Posterior vena cava (tissue), 2 donors: ENCODE results near the gene CARD8. TPM values are rescaled to one million over a fixed set of nuclear protein-coding genes. Genes with fewer than 3 reads are reported as not detected.
"Not testable (repeated sequence)": the region's sequence is repeated elsewhere in the genome, so short reads cannot be mapped to it uniquely, and the experiment has no call there.

Experiments
- DNase-seq: peaks from one replicate; pipeline ENCODE4 v3.0.0-alpha.2; 2020; ENCODE audit warnings: low spot score
- intact Hi-C, 2 donors: fragments of 100-400 bp; cut with DNase I; formaldehyde crosslinking; loops; one replicate each; pipeline versions ENCODE4 v1.14.1 to v1.14.2; 2022 to 2023
- total RNA-seq, 2 donors: library from RNA; stranded (reverse); fragmentation: NEBNext Ultra II Directional; extraction: Animal tissue kit (Norgen Biotek cat#: 25700); gene quantifications; one replicate each; pipeline ENCODE4 v1.2.1, GENCODE V29; 2021
- donor health status: DM: yes; HTN: yes; CAD: no.
- donor health status: DM: yes; HTN: yes; CAD: no.

The CARD8 gene
- total RNA-seq, 2 donors from 2014 or later: 44.0 to 54.2 TPM

DNA sequence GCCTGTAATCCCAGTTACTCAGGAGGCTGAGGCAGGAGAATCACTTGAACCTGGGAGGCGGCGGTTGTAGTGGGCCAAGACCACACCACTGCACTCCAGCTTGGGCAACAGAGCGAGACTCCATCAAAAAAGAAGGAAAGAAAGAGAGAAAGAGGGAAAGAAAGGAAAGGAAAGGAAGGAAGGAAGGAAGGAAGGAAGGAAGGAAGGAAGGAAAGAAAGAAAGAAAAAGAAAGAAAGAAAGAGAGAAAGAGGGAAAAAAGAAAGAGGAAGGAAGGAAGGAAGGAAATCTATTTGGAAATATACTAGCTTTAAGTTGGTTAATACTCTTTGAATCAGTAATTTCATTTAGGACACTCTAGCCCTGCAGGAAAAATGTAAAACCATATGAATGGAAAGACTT is 34.9 kb downstream of the CARD8 start:
- DNase-seq: not testable (repeated sequence)

DNA sequence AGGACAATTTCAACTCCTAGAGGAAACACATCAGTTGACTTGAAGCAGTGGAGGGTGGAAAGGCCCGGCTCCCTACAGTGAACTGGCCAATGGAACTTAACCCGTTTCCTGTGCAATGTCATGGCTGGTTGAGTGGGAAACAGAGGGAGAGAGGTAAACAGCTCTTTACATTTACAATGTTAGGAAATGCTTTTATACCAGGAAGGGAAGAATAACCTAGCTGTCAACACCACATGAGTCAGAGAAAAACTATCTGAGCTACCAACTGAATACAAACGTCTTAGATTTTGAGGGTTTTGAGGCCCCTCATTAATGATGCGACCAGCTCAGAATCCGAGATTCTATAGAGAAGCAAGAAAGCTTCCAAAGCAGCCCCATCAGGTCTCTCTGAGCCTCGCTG is 36.7 kb downstream of the CARD8 start:
- intact Hi-C loops: no loop called here
- DNase-seq: no peak

More for the DNA sequence above, 34.9 kb downstream of the CARD8 start:
- intact Hi-C loops: not testable (repeated sequence)

DNA sequence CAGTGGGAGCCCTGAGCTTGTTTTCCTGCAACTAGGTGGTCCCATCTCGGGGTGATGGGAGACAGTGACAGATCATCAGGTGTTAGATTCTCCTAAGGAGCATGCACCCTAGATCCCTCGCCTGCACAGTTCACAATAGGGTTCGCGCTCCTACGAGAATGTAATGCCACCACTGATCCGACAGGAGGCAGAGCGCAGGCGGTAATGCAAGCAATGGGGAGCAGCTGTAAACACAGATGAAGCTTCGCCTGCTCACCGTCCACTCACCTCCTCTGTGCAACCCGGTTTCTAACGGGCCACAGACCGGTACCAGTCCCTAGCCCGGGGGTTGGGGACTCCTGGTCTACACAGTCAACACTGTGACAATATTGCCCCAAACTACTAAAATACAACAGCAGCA is 38.8 kb downstream of the CARD8 start:
- intact Hi-C loops: no loop called here
- no peak for DNase-seq

DNA sequence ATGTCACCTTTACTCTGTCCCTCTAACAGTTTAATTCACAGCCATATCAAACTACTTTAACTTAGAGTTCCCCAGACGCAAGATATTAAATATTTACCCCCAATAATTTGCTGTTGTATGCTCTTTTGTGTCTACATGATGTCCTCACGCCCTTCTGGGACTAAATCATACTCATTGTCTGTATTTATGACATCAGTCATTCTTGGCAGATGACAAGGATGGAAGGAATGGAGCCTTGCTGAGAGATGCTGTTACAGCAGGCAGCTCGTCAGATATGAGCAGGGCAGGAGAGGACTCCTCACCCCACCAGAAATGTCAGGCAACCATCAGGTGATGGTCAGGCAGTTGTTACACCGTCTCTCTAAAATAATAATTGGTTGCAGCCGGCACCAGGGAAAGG is 41.8 kb downstream of the CARD8 start:
- intact Hi-C loops: no loop called here
- DNase-seq: no peak

DNA sequence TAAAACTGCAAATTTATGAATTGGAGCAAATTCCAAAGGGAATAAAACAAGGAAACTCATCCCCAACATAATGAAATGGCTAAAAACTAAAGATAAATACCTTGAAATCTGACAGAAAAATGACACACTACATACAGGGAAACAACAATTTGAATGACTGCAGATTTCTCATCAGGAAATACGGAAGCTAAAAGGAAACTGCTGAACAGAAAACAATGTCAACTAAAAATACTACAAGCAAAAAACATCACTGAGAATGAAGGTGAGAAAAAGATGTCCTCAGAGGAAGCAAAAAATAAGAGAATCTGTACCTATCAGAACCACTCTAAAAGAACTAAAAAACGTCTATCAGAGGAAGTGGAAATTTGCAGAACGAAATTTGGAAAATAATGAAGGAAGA is 45.7 kb downstream of the CARD8 start:
- intact Hi-C loops: no loop called here
- DNase-seq: no peak

DNA sequence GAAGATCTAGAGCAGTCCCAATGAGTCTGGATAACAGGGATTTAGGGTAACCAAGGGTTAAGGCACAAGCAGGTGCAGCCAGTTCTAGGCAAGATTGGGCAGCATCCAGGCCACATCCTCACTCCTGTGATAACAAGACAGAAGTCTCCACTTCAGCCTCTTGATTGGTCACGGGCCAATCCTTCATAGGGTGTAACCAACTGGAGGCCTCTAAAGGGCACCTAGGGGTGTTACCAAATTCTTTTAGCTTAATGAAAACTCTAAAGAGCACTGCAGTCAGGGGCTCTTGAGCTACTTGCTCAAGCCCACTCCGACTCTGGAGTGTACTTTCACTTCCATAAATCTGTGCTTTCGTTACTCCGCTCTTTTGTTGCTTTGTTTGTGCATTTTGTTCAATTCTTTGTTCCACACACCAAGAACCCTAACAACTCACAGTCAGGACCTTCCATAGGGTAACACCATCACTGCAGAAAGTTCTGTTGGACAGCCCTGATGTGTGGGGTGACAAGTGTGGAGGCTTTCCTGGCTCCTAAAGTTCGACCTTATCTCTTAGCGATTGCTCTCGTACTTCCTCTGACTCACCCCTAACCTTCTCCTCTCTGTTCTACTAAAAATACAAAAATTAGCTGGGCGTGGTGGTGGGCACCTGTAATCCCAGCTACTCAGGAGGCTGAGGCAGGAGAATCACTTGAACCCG is 49.2 kb downstream of the CARD8 start:
- intact Hi-C loops: no loop called here
- DNase-seq: no peak

DNA sequence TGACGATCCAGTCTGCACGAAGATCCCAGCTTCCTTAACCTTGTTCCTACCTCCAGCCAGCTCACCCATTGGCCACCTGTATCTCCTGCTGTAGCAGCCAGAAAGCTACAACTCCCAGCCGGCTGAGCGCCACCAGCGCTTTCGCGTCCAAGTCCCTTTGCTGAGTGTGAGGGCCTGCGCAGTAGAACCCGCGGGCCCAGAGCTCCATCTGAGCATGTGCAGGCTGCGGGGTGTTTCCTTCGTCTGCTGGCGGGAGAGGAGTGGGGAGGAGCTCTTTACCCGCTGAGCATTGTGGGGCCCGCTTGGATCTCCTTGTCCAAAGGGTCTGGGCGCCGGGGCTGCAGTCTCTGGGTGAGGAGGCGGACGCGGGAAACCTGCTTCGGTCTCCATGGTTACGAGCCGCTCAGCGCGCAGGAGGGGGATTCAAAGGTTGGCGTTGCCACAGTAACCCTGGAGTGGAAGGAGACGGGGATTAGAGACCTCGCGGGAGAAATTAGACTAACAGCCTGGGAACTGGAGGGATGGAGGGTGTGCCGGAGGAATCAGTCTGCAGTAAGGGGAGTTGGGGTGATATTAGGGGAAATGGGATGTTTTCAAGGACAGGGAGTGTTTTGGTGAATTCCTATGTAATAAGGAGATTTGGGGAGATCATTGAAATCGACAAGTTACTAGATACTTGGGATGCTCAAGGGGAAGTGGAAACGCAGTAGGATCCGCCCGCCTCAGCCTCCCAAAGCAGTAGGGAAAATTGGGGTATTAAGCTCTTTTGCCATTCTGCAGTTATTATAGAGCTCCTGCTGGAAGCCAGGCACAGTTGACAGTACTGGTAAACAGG is 51.7 kb downstream of the CARD8 start:
- intact Hi-C loops: no loop called here

DNA sequence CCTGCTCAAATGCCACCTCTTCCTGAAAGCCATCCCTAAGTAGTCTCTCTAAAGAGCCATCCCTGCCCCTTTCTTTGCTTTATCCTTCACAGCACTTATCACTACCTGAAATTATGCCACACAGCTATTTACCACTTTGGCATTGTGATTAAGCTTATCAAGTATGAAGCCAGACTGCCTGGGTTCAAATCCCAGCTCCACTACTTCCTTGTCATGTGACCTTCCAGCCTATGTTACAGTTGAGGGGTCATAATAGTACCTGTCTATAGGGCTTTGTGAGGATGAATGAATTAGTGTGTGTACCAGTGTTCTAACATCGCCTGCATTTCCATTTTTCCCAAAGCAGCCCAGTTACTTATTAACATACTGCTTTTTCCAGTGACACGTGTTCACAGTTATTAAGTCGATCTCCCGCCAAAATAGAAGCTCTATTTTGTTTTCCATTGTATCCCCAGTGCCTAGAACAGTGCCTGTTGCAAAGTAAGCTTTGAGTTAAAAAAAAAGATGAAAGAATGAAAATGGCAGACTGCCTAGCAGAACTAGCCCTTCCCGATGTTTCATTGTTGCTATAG is 52.4 kb downstream of the CARD8 start:
- intact Hi-C loops: no loop called here
- DNase-seq: no peak

More for the DNA sequence above, 51.7 kb downstream of the CARD8 start:
- DNase-seq: peak; percentile 97

DNA sequence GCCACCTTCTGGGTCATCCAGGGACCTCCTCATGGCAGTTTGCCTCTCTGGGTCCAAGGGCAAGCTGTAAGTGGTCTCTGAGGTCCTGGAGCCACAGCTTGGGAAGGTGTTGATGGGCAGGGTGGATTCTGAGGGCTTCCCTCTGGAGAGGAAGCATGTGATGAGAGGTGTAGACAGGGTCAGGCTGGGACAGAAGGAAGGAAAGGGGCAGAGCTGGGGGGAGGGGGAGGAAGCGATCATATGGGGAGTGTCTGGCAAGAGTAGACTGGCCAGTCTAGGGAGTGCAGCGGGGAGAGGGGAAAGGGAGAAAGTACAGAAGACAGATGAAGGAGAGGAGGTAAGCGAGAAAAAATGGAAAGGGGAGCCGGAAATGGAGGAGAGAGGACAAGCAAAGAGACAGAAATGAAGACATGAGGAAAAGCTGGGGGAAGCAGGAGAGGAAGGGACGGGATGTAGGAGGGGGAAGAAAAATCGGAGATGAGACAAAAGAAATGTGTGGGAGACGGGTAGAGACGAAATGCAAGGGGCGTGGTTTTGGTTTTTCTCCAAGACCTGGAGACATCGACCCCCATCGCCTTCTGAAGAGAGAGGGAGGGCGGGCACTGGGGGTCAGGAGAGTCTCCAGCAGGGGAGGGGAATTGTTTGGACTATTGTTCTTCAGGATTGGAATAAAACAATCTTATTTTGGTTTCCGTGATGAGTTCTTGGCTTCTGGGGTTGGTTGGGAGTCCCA is 58.6 kb downstream of the CARD8 start:
- intact Hi-C loops: no loop called here
- no peak for DNase-seq

DNA sequence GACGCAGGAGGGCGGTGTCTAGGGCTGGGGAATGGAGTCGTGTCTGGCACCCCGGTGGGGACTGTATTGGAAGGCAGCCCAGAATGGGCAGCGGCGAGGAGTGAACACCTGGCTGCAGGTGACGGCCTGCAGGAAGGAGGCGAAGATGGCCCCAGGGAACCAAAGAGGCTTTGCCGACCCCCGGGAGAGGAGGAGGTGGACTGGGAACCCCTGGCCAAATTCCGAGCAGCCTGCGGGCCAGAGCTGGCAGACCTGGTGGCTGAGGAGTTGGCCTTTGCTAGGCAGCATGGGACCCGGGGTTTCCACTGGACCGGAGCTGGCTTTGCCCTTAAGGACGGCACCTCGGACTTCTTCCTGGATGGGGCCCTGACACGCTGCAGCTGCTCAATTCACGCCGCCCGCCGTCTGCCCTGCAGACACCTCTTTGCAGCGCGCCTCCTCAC is 59.4 kb downstream of the CARD8 start:
- intact Hi-C loops: no loop called here
- no peak for DNase-seq

DNA sequence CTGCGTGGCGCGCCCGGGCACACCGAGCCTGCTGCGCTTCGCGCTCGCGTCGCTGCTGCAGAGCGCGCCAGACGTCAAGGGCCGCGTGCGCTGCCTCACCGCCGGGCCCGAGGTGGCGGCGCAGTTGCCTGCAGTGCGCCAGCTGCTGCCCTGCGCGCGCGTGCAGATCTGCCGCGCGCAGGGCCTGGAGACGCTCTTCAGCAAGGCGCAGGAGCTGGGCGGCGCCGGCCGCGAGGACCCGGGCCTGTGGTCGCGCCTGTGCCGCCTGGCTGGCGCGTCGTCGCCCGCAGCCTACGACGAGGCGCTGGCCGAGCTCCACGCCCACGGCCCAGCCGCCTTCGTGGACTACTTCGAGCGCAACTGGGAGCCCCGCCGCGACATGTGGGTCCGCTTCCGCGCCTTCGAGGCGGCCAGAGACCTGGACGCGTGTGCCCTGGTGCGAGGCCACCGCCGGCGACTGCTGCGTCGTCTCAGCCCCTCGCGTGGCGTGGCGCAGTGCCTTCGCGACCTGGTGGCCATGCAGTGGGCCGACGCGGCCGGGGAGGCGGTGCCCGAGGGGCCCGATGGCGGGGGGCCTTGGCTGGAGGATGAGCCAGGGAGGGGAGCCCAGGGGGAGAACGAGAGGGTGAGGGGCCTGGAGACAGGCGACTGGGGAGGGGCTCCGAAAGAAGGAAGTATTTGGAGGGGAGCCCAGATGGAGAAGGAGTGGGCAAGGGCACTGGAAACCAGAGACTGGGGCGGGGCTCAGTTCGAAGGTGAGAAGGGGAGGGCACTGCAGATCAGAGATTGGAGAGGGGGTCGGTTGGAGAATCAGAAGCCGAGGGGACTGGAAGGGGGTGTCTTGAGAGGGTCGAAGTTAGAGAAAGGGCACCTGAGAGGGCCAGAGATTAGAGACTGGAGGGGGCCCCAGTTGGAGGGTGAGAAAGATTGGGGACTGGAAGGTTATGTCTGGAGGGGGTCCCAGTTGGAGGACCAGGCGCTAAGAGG is 60.6 kb downstream of the CARD8 start:
- no peak for DNase-seq
- intact Hi-C loops: no loop called here

DNA sequence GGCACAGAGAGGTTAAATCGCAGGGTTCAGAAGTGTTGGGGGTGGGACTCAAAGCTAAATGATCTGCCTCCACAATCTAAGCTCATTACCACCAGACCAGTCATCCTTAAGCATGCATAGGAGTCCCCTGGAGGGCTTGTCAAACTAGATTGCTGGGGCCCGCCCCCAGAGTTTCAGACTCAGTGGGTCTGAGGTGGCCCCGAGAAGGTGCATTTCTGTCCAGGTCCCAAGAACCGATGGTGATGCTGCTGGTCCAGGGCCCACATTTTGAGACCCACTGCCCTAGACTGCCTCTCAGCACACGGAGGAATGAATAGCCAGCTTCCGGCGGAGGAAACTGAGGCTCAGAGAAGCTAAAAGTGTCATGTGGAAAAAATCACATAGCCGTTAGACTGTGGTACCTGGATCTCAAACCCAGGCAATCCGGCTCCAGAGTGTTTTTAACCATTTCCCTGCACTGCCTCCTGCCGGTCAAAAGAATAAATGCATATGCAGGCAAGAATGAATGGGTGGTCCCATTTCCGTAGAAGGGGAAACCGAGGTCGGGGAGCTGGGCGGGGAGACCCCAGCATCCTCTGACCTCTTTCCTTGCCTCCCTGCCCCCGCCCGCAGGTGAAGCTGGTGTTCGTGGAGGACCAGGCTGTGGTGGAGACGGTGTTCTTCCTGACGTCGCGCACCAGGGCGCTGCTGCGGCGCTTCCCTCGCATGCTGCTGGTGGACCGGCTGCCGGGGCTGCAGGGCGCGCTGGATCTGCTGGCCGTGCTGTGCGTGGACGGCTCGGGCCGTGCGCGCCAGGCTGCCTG is 61.5 kb downstream of the CARD8 start:
- no peak for DNase-seq
- intact Hi-C loops: no loop called here

DNA sequence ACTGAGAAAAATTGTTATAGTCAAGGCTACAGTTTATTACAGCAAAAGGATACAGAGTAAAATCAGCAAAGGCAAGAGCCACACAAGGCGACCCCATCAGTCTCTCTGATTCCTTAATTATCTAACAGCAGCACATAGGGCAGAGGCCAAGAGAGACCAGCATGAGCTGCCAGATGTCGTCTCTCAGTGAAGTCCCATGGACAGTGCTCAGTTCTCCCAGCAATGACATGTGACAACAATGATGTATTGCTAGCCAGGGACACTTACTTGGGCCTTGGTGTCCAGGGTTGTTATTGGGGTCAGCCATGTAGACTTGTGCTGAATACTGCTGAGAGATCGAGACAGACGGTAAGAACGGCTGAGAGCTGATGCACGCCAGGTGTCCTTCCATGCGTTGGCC is 63.0 kb downstream of the CARD8 start:
- intact Hi-C loops: no loop called here
- DNase-seq: no peak

DNA sequence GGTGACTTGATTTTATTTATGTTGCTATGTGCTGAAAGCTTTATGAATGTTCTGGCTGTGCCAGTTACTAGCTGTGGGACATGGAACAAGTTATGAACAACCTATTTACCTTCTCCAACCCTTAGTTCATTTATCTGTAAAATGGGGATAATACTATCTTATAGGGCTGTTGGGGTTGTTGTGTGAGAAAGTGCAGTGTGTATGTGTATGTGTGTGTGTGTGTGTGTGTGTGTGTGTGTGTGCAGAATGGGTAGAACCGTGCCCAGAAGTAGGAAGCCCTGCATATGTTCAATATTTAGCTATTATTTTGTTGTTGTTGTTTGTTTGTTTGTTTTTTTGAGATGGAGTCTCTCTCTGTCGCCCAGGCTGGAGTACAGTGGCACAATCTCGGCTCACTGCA is 64.8 kb downstream of the CARD8 start:
- DNase-seq: no peak
- intact Hi-C loops: no loop called here

DNA sequence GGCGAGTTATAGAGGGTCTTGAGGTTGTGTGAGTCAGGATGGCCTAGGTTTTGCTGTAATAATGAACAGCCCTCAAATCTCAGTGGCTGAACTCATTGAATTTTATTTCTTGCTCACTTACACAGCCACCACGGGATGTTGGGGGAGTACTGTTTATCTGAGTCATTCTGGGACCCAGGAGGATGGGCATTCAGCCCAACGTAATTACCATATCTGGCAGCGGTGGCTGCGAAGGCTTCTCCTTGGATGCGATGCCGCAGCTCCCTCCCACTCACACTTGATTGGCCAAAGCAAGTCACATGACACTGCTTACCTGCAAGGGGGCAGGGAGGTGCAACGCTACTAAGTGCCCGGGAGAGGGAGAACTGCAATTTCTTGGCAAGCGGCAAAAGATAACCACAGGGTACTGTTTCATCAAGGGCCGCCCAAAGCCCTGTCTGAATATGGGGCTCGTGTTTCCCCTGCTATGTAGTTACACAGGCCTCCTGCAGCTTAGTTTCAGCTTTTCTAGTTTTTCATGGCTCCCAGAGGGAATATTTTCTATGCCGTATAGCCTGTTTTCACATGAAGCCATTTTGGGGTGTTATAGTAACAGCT is 65.3 kb downstream of the CARD8 start:
- intact Hi-C loops: no loop called here
- no peak for DNase-seq

DNA sequence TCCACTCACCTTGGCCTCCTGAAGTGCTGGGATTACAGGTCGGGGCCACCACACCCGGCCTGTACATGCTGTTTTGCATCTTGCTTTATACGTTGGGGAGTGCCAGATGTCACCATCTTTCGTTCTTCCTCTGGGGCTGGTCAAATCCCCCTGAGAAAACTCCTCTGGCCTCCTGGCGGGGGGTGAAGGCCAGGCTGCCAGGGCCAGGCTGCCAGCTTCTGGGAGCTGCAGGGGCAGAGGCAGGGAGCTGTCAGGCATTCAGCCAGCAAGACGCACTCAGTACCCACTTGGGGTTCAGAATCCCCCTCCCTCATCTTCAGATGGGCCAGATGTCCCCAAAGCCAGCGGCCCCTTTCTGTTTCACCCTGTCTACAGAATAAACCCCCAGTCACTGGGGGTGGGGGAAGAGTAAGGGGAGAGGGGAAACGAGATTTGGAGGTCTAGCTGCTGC is 69.1 kb downstream of the CARD8 start:
- DNase-seq: no peak
- intact Hi-C loops: no loop called here

DNA sequence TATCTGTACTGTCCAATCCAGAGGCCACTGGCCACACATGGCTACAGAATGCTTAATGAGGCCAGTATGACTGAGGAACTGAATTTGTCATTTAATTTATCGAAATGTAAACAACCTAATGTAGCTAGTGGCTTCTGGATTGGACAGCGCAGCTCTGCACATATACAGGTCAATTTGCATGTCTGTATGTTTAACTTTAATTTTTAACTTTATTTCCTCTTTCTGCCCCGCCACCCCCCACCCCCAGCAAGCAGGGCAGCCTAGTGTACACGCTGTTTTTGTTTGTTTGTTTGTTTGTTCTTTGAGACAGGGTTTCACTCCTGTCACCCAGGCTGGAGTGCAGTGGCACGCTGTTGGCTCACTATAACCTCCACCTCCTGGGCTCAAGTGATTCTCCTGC is 69.7 kb downstream of the CARD8 start:
- no peak for DNase-seq
- intact Hi-C loops: no loop called here
